GM12872 (cell line): Measurements from ENCODE around the gene OSBPL9.

Experiments
- TF ChIP-seq, protein P1 (sequence below): IDR thresholded peaks from 3 replicates; pipeline ENCODE4 v1.5.1; 2011; ENCODE audit warnings: low read depth, mild to moderate bottlenecking, low read length, moderate library complexity; ENCODE audit not compliant: insufficient read depth

OSBPL9 gene

DNA sequence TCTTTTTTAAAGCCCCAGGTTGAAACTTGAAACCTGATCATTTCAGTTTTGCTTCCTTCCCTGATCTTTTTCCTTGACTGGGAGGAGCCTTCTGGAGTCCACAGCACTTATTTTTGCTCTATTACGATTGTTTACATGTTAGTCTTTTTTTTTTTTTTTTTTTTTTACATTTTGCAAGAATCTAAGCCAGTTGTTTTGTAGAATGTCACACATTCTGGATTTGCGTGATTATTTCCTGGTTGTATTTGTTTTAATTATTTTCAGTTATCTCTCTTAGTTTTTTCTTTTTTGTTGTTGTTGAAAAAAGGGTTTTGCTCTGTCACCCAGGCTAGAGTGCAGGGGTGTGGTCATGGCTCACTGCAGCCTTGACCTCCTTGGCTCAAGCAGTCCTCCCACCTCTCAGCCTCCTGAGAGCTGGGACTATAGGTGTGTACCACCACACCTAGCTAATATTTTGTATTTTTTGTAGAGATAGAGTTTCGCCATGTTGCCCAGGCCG is 32.8 kb downstream of the OSBPL9 start:
- TF ChIP-seq, protein P1, sequence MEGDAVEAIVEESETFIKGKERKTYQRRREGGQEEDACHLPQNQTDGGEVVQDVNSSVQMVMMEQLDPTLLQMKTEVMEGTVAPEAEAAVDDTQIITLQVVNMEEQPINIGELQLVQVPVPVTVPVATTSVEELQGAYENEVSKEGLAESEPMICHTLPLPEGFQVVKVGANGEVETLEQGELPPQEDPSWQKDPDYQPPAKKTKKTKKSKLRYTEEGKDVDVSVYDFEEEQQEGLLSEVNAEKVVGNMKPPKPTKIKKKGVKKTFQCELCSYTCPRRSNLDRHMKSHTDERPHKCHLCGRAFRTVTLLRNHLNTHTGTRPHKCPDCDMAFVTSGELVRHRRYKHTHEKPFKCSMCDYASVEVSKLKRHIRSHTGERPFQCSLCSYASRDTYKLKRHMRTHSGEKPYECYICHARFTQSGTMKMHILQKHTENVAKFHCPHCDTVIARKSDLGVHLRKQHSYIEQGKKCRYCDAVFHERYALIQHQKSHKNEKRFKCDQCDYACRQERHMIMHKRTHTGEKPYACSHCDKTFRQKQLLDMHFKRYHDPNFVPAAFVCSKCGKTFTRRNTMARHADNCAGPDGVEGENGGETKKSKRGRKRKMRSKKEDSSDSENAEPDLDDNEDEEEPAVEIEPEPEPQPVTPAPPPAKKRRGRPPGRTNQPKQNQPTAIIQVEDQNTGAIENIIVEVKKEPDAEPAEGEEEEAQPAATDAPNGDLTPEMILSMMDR, result no peak

DNA sequence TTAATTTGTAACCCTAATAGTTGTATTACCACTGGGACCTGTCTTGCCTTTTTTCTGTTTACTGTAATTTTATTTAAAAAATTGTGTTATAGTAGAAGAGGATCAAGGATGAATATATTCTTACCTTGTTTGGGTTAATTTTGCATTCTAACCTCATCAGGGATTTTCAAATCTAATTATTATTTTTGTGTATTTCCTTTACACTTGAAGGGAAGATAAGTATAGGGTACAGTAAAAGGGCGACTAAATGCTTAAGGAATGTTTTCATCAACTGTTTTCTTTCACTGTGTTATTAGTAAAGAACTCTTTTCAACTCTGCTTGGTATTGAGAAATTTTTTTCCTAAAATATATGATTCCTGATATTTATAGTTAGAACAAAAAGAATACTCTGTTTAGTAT is 33.3 kb downstream of the OSBPL9 start:
- TF ChIP-seq, protein P1, result no peak

DNA sequence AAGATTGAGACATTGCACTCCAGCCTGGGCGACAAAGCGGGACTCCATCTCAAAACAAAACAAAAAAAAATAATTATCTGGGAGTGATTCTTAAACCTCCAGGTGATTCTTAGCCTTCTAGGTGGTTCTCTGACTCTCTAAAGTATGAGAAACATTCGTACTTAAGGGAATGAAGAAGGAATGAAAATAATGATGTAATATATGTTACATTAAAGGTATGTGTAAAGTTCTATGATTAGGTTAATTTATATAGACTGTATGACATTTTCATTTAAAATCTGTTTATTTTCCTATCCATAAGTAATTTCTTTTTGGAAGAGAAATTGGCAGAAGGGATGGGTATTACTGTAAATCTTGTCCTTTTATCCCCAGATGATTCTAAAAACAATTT is 34.7 kb downstream of the OSBPL9 start:
- TF ChIP-seq, protein P1, result no peak

DNA sequence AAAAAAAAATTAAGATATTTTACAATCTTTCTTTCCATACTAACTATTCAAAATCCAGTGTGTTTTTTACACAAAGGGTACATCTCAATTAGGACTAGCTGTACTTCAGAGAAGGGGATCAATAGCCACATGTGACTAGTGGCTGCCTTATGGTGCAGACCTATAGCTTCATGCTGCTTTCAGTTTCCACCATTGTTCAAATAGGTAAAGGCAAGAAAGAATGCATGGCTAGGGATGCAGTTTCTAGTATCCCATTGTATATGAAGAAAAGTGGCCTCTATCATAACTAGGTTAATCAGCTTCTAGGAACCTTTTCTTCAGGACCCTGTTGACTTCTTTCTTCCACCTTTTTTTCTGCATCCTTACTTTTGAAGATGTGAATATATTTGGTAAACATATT is 35.7 kb downstream of the OSBPL9 start:
- TF ChIP-seq, protein P1, result no peak

DNA sequence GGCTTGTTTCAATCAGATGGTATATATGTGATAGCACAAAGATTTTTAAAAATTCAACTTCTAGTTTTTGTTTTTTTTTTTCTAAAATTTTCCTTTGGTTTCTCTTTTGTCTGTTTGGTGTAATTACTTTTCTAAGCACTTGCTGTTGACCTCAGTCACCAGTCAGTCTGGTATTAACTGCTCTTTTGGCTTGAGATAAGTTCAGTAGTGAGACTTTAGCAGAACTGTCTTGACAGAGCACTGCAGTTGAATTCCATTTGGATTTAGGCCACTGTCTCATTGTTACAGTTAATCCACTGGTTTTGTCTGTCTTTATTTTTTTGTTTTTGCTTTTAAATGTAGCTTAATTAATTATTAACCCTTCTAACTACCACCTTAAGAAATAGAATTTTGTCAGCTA is 36.2 kb downstream of the OSBPL9 start:
- TF ChIP-seq, protein P1, result no peak

DNA sequence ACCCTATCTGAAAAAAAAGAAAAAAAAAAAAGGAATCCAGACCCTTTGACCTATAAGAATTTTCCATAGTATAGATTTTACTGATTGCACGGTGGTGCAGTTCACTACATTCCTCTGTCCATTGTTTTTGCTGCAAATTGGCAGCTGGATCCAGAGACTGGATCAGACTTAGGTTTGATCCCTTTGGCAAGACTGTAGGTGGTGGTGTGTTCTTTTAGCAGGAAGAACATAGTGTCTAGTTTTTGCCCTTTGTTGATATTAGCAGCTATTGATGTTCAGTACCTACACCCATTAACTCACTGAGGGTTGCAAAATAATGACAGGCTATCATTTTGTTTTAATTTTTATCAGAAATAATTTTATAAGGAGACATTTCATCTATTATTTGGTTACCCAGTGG is 37.1 kb downstream of the OSBPL9 start:
- TF ChIP-seq, protein P1, result no peak

DNA sequence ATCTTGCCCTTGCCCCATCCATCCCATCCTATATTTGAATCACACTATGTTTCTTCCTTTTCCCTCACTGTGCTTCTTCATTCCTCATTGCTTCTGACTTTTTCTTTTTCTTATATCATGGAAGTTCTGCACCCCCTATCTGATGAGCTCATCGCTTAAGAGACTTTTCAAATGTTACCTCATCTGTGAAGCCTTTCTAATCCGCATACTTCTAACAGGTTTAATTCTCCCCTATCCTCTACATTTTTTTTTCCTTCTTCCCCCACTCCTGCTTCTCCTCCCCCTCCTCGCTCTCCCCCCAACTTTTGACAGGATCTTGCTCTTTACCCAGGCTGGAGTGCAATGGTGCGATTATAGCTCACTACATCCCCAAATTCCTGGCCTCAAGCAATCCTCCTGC is 39.5 kb downstream of the OSBPL9 start:
- TF ChIP-seq, protein P1, result no peak

DNA sequence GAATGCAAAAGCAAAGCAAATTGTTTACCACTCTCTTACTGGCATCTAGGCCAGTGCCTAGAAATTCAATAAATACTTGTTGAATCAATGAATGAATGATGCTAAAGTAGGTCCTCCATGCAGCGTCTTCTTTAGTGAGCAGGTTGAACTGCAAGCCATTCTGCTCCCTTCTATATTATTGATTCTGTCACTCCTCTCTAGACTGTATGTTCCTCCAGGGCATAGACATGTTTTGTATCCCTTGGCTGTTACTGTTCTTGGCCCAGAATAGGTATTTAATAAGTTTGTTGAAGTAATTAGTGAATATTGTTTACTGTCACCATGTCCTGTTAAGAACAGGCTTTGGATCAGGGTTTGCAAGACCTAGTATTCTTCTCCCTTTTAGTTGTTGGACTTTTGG is 43.7 kb downstream of the OSBPL9 start:
- TF ChIP-seq, protein P1, result no peak
